GM19397 (cell line): ENCODE data around the gene PHC1.
"Not testable (repeated sequence)": the region's sequence is repeated elsewhere in the genome, so short reads cannot be mapped to it uniquely, and the experiment has no call there.

Experiments used
- ATAC-seq: cut with Tn5 transposase; IDR thresholded peaks from one replicate; pipeline ENCODE4 v1.9.1; 2021; ENCODE audit warnings: mild to moderate bottlenecking, moderate library complexity; ENCODE audit not compliant: unreplicated experiment

Gene PHC1

DNA sequence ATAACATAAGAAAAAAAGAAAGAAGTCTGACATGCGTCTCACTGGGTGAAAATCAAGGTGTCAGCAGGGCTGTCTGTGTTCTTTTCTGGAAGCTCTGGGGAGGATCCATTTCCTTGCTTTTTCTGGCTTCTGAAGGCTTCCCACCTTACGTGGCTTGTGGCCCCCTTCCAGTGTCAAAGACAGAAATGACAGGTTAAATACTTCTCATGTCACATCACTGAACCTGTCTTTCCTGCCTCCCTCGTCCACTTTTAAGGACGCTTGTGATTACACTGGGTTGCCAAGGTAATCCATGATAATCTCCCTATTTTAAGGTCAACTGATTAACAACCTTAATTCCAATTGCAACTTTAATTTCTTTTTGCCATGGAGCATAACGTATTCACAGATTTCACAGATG is 4.6 kb upstream of the PHC1 start:
- no peak for ATAC-seq

- no peak for ATAC-seq
Measured at GRCh38 chr12:8911606-8912268, 2.6 kb upstream of the PHC1 start.

- ATAC-seq: no peak
Measured at GRCh38 chr12:8912914-8913313, 1.4 kb upstream of the PHC1 start.

DNA sequence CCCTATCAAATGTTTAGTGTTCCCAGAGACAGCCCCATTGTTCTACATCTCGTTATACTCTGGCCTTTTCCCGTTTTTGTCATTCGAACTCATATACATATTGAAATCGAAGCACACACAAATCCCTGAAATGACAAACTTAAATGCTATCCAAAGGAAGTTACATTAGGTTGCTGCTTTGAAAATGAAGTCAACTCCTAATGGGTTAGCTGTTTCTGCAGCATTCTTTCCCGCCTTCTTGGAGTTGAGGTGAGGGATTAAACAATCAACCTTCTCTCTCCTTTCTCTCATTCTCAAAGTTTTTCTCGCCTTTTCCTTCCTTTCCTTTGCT is 642 bp upstream of the PHC1 start:
- ATAC-seq: no peak

DNA sequence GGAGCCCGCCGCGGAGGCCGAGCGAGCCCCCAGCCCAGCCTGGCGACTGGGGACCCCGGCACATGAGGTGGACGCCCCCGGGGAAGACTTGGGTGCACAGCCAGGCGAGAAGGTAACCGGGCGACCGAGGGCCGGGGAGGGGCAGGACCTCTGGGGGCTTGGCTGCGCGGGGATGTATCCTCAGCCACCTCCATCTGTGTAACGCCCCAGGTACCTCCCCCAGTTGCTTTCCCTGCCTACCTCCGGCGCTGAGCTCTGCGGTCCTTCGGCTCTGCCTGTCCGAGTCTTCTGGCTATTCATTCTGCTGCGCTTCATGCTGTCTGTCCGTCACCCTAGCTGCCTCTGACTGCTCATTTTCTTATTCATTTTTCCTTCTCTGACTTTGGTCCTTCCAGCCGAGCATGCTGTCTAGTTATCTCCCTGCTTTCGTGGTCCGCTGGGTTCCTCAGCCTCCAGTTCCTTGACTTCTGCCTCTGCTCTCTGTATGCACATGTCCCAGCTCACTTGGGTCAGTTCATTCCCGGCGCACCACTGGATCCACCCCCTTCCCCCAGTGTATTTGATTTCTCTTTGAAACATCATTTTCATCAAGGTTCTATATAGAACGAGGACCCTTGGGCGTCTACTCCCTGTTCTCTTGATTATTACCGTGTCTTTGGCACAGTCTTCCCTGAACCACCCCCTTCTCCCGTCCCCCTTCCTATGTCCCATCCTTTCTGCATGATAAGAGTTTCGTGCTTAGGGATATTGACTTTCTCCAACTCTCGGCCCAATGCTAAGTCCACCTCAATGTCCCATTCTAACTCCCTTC is 612 bp downstream of the PHC1 start:
- peak; percentile 74 for ATAC-seq

DNA sequence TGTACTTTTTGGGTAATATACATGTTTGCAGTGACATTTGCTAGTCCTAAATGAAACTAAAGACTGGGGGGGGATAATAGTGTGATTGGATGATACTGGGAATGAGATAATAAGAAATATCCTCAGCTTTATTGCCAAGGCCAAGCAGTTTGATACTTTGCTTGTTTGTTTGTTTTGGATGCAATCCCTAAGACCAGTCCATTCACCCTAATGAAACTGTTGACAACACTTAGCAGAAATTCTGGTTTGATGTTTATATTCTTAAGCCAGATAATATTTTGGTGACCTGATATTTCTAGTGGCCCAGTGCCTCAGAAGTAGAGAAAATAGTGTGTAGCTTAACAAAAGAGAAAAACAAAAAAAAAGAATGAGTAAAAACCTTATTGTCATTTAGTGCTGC is 1.8 kb downstream of the PHC1 start:
- no peak for ATAC-seq

DNA sequence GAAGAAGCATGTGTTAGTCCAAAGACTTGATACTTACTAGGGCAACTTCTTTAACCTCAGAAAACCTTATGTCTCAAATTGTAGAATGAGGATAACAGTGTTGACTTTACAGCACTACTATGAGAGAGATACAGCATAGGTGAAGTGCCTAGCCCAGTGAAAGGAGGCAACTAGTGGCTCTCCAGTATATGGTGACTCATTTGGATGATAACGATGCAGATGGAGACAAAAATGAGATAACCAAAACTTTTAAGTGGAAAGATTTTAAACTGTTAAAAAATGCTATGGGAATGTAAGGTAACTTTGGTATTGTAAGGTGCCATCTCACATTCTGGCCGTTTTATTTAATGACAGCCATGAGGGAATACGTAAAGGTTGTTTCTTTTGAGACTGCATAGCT is 2.7 kb downstream of the PHC1 start:
- no peak for ATAC-seq

- no peak for ATAC-seq
Measured at GRCh38 chr12:8917751-8918150, 3.4 kb downstream of the PHC1 start.

- not testable (repeated sequence) for ATAC-seq
Measured at GRCh38 chr12:8919643-8920042, 5.3 kb downstream of the PHC1 start.

DNA sequence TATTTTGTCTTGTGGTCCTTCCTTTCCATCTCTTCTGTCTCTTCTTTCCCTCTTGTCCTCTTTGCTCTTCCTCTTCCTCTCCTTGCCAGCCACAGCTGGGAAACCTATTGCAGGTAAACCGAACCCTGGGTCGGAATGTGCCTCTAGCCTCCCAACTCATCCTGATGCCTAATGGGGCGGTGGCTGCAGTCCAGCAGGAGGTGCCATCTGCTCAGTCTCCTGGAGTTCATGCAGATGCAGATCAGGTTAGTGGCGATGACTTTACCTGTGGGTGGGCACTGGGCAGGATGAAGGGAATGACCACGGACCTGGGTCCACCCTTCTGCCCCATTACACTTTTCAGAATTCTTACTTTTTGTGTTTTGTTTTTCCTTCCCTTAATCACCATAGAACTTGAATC is 8.2 kb downstream of the PHC1 start:
- ATAC-seq: no peak

- ATAC-seq: not testable (repeated sequence)
Measured at GRCh38 chr12:8930655-8931323, 16.5 kb downstream of the PHC1 start.

DNA sequence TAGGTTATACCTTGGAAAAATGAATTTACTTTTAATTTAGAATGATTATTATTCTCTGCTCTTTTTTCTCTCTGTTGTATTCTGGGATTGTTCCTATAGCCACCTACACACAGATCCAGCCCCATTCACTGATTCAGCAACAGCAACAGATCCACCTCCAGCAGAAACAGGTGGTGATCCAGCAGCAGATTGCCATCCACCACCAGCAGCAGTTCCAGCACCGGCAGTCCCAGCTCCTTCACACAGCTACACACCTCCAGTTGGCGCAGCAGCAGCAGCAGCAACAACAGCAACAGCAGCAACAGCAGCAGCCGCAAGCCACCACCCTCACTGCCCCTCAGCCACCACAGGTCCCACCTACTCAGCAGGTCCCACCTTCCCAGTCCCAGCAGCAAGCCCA is 18.2 kb downstream of the PHC1 start:
- not testable (repeated sequence) for ATAC-seq

DNA sequence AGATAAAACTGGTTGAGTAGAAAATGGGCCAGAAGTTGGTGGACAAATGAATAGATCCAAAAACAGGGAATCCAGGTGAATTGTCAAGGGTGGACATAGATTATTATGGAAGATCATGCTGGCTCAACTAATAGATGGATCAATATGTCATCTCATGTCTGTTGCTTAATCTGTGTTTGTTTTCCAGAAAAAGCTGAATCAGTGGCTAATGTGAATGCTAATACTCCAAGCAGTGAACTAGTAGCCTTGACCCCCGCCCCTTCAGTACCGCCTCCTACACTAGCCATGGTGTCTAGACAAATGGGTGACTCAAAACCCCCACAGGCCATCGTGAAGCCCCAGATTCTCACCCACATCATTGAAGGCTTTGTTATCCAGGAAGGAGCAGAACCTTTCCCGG is 19.8 kb downstream of the PHC1 start:
- not testable (repeated sequence) for ATAC-seq

DNA sequence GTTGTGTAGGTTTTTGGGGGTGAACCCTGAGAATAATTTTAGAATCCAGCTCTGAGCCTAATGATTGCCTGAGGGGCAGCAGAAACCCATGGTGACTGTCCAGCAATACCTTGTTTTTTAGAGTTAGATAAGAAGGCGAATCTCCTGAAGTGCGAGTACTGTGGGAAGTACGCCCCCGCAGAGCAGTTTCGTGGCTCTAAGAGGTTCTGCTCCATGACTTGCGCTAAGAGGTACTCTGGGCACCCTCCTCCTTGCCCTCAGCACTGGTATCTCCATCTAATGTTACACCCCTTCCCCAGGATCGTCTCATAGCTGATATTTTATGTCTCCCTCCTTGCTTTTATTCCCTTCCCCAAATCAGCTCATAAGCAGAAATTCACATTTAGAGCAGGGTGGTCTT is 22.4 kb downstream of the PHC1 start:
- ATAC-seq: no peak

- not testable (repeated sequence) for ATAC-seq
Measured at GRCh38 chr12:8937842-8938442, 23.6 kb downstream of the PHC1 start.

- ATAC-seq: no peak
Measured at GRCh38 chr12:8941691-8942478, 27.6 kb downstream of the PHC1 start.

DNA sequence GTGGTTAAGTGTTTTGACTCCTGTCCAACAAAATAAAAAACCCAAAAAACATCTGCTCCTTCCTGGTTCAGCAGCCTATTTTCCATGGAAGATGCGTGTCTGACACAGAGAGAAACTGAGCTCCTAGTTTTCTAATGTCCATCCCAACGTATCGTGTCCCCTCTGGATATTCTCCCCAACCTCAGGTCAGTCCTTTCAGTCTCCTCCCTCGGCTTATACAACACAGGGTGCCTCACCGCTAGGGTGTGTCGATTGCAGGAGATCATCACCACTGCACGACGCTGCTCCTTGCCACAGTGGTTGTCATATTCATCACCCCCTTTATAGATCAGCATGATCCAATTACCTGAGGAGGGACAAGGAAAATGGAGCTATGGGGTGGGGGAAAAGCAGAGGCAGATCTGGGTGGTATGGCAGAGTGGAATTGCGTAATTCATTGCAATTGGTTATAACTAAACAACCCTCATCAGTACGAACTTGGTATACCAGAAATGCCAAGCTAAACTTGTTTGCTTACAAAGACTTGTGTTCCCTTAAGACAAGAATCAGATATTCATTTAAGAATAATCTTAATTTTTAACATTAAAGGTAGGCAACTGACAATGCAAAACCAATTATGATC is 29.4 kb downstream of the PHC1 start:
- no peak for ATAC-seq

GRCh38 chr12:8946733-8947132 is 32.4 kb downstream of the PHC1 start:
- no peak for ATAC-seq

GRCh38 chr12:8947737-8948136 is 33.4 kb downstream of the PHC1 start:
- ATAC-seq: no peak

DNA sequence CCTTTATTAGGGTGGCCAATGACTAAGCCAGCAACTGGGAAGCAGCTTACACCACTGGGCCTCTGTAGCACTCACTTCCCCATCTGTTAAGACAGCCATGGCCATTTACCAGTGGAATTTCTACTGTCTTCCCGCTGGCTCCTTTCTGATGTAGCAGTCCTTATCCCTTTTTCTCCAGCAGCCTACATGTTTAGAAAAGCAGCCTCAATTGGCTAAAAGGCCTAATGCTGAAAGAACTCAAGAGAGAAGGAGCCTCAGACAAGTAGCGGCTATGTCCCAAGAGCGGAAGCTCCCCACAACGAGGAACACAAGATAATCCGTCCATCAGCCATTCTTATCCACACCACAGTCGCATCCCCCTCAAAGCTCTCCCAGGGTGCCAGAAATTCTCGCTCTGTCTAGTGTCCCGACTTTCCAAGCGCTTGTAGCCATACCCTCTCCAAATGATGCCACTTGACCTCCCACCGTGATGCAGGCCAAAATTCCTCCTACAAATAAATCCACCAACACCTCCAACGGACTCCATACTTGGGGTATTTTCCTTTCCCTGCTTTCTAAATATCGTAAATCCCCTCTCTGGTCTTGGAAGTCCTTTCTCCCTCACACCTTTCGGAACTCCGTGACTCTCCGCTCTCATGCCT is 34.5 kb downstream of the PHC1 start:
- ATAC-seq: no peak
